HG02571 (cell line): ENCODE measurements around the gene HMCES.
"Not testable (repeated sequence)": the region's sequence is repeated elsewhere in the genome, so short reads cannot be mapped to it uniquely, and the experiment has no call there.

Source experiments
- ATAC-seq: cut with Tn5 transposase; IDR thresholded peaks from one replicate; pipeline ENCODE4 v1.9.1; 2021; ENCODE audit warnings: mild to moderate bottlenecking, moderate library complexity; ENCODE audit not compliant: unreplicated experiment

The HMCES gene

GRCh38 chr3:129345281-129345680, 66.6 kb downstream of the HMCES start:
- no peak for ATAC-seq

GRCh38 chr3:129345971-129346370, 67.3 kb downstream of the HMCES start:
- ATAC-seq = no peak

GRCh38 chr3:129346695-129347457, 68.2 kb downstream of the HMCES start:
- no peak for ATAC-seq

- ATAC-seq = no peak
Observed at GRCh38 chr3:129347458-129347845, 68.8 kb downstream of the HMCES start.

- ATAC-seq = no peak
Observed at GRCh38 chr3:129348734-129349133, 70.1 kb downstream of the HMCES start.

- not testable (repeated sequence) for ATAC-seq
Observed at GRCh38 chr3:129349169-129349568, 70.5 kb downstream of the HMCES start.

GRCh38 chr3:129349791-129350190, 71.1 kb downstream of the HMCES start:
- no peak for ATAC-seq

GRCh38 chr3:129352045-129352444, 73.4 kb downstream of the HMCES start:
- ATAC-seq = no peak

- no peak for ATAC-seq
Observed at GRCh38 chr3:129352650-129353588, 74.2 kb downstream of the HMCES start.

GRCh38 chr3:129353589-129353941, 74.9 kb downstream of the HMCES start:
- ATAC-seq = no peak
